ENCODE data around the gene MED16. TPM values are rescaled to one million over a fixed set of nuclear protein-coding genes. Genes with fewer than 3 reads are reported as not detected.
A peak's percentile ranks its signal among the peaks of the same experiment; 100 is the strongest.
"Not testable (repeated sequence)": the region's sequence is repeated elsewhere in the genome, so short reads cannot be mapped to it uniquely, and the experiment has no call there.

The MED16 gene
- polyA plus RNA-seq, 3 donors = 40.3 to 68.6 (median 58.3) TPM

DNA sequence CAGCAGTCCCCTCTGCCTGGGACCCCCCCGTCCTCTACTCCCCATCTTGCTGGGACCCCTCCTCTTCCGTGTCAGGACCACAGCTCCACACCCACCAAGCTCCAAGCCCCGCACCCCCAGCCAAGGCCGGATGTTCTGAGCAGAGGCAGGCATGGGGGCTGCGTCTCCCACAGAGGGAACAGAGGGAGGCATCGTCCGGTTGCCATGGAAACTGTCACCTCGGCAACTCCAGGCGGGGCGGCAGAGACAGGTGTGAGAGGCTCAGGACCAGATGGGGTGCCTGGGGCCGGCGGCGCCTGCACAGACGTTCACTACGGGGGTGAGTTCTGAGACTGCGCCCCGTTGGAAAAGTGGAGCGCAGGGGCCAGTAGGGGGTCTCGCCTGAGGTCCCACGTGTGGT, 5.7 kb upstream of the MED16 start:
- DNase-seq (ENCODE audit: extremely low read depth in 1 of 11, low read depth in 9 of 11, low spot score in 4 of 11) = peak in 6 of 11 donors; percentile 63 to 75 (median 73)

GRCh38 chr19:897442-898039, 4.6 kb upstream of the MED16 start:
- no peak for DNase-seq (ENCODE audit: extremely low read depth in 1 of 11, low read depth in 9 of 11, low spot score in 4 of 11)

- DNase-seq (ENCODE audit: extremely low read depth in 1 of 11, low read depth in 9 of 11, low spot score in 4 of 11) = no peak
Measured at GRCh38 chr19:896999-897398, 4.0 kb upstream of the MED16 start.

GRCh38 chr19:896434-896833, 3.4 kb upstream of the MED16 start:
- DNase-seq (ENCODE audit: extremely low read depth in 1 of 11, low read depth in 9 of 11, low spot score in 4 of 11) = no peak

DNA sequence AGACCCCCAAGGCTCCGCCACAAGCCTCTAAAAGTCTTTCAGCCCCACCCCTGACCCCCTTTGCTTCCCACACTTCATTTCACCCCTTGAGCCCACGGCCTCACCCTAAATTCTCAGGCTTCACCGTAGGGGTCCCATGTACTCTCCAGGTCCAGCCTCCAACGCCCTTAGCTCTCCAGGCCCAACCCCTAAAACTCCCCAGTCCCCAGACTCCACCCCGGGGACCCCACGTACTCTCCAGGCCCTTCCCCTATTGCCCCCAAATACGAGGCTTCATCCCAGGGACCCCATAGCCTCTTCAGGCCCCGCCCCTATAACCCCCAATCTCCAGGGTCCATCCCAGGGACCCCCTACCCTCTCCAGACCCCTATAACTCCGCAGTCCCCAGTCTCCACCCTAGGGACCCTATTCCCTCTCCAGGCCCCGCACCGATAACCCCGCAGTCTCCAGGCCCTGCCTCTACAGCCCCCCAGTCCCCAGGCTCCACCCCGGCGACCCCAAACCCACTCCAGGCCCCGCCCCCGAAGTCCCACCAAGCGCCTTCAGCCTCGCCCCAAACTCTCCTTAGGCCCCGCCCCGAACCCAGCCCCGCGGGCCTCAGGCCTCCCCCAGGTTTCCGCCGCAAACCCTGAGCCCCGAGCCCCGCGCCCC, 619 bp downstream of the MED16 start:
- no peak for DNase-seq (ENCODE audit: extremely low read depth in 1 of 11, low read depth in 9 of 11, low spot score in 4 of 11)

DNA sequence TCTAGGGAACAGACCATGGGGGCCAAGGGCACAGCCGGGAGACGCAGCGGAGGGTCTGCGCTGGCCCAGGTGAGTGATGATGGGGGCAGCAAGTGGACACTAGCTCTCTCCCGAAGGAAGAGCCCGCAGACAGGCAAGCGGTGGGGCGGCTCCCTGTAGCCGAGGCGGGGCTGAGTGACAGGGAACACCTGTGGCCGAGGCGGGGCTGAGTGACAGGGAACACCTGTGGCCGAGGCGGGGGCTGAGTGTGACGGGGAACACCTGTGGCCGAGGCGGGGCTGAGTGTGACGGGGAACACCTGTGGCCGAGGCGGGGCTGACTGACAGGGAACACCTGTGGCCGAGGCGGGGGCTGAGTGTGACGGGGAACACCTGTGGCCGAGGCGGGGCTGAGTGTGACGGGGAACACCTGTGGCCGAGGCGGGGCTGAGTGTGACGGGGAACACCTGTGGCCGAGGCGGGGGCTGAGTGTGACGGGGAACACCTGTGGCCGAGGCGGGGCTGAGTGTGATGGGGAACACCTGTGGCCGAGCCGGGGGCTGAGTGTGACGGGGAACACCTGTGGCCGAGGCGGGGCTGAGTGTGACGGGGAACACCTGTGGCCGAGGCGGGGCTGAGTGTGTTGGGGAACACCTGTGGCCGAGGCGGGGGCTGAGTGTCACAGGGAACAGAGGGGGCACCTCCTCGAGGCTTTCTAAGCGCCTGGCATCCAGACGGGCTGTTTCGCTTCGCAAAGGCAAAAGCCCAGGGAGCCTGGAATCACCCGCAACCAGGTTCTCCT, 1.4 kb downstream of the MED16 start:
- DNase-seq (ENCODE audit: extremely low read depth in 1 of 11, low read depth in 9 of 11, low spot score in 4 of 11) = not testable (repeated sequence)

DNA sequence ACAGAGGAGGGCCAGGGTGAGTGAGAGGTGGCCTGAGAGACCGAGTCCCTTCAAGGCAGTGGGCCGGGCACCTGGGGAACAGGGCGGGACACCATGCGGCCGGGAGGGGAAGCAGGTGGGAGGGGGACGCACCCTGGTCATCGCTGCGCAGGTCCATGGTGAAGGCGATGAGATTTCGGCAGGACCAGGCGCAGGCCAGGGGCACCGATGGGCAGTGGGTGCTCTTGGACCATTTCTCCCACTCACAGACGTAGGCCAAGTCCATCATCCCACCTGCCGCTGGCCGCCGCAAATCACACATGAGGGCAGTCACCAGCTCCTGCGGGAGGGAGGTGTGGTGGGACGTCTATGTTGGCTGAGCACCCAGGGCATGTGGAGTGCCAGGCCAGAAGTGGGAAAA, 2.2 kb downstream of the MED16 start:
- no peak for DNase-seq (ENCODE audit: extremely low read depth in 1 of 11, low read depth in 9 of 11, low spot score in 4 of 11)

- no peak for DNase-seq (ENCODE audit: extremely low read depth in 1 of 11, low read depth in 9 of 11, low spot score in 4 of 11)
Measured at GRCh38 chr19:889662-890295, 3.2 kb downstream of the MED16 start.

GRCh38 chr19:888581-889385, 4.2 kb downstream of the MED16 start:
- no peak for DNase-seq (ENCODE audit: extremely low read depth in 1 of 11, low read depth in 9 of 11, low spot score in 4 of 11)

DNA sequence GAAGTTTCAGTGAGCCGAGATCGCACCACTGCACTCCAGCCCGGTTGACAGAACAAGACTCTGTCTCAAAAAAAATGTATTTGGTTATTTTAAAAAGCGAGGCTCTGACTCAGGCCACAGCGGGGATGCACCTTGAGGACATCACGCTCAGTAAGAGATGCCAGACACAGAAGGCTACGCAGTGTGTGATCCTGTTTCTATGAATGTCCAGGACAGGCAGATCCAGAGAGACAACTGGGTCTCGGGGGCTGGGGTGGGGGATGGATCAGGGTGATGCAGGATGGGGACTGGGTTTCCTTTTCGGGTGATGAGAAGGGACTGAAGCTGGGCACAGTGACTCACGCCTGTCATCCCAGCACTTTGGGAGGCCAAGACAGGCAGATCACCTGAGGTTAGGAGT, 5.4 kb downstream of the MED16 start:
- no peak for DNase-seq (ENCODE audit: extremely low read depth in 1 of 11, low read depth in 9 of 11, low spot score in 4 of 11)

DNA sequence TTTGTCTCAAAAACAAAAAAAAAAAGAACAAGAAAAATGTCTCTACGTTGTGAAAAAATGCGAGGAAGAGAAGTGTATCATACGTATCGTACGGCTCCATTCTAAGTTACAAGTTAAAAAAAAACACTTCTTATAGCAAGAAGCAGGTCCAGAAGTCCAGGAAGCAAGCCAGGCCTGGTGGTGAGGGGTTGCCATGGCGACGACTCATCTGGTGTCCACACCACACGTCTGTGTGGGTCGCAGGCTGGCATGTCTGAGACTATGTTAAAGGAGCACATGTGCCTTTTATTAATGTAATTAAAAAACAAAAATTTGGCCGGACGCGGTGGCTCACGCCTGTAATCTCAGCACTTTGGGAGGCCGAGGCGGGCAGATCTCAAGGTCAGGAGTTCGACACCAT, 5.9 kb downstream of the MED16 start:
- DNase-seq (ENCODE audit: extremely low read depth in 1 of 11, low read depth in 9 of 11, low spot score in 4 of 11) = no peak

- DNase-seq (ENCODE audit: extremely low read depth in 1 of 11, low read depth in 9 of 11, low spot score in 4 of 11) = no peak
Measured at GRCh38 chr19:885536-886224, 7.3 kb downstream of the MED16 start.

DNA sequence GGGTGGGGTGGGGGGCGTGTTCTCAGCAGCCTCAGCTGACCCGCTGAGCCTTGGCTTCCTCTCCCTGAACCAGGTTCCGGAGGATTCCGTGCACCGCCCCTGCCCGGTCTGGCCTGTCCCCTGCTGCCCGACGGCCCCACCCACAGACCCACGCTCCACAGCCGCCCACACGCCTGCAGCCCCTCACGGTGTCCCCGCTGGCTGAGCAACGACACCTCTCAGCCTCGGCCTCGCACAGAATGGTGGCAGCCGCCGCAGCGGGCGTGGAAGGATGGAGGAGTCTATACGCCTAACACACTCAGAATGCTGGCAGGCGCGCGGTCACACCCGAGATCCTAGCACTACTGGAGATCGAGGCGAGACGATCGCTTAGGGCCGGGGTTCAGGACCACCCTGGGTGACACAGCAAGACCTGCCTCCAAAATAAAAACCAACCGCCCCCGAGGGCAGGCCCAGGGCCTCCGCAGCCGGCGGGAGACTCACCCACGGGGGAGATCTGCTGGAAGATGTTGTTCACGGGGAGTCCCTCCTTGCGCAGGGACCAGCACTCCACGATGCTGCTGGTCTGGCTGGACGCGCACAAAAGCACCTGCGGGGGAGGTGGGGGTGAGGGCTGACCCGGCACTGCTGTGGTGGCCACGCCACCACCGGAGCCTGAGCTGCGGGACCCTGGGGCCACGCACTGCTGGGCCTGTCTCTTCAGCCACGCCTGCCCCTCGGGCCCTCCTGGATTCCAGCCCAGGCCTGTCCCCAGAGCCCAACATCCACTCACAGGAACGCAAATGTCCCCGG, 8.4 kb downstream of the MED16 start:
- no peak for DNase-seq (ENCODE audit: extremely low read depth in 1 of 11, low read depth in 9 of 11, low spot score in 4 of 11)

DNA sequence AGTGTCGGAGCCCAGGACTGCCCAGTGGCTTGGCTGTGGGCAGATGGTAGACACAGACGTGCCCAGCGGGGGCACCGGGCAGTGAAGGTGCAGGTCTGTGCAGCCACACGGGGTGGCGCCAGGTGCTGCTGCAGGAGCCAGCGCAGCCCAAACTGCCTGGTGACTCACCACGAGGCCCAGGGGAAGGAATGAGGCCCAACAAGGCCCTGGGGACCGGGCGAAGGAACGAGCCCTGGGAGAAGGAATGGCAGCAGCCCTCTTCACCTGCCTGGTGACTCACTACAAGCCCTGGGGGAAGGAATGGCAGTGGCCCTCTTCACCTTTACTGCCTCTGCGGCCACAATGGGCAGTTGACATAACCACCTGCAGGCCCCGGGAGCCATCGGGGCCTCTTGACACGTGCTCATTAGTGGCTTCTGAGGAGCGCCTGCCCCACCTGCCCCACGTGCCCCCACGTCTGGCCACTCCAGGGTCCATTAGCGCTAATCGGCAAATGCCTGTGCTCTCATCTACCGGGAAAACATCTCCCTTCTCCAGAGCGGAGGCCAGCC, 9.3 kb downstream of the MED16 start:
- DNase-seq (ENCODE audit: extremely low read depth in 1 of 11, low read depth in 9 of 11, low spot score in 4 of 11) = no peak

GRCh38 chr19:882871-883497, 10.0 kb downstream of the MED16 start:
- DNase-seq (ENCODE audit: extremely low read depth in 1 of 11, low read depth in 9 of 11, low spot score in 4 of 11) = no peak

DNA sequence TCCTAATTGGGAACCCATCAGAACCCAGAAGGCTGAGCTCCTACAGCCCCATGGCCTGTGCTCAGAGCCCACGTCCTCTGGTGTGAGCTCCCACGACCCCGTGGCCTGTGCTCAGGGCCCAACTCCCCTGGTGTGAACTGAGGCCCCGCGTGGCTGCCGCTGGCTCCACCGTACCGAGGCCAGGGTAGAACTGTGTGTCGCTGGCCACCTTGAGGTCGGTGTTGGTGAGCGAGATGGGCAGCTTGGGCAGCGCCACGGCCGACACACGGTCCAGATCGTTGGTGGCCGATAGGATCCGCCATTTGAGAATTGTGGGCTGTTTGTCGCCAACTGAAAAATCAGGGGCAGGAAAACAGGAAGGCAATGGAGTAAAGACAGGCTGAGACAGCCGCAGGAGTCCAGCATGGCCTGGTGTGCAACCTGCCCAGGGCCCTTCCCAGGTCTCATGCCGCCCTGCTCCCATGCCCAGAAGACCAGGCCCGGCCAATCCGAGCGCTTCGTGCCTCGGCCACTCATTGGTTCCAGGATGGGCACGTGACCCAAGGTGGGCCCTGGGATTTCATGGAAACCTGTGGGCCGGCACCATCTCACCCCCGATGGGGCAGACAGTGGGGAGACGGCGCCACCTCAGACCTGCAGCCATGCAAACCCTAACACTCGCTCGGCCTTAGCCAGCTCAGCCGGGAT, 11.5 kb downstream of the MED16 start:
- DNase-seq (ENCODE audit: extremely low read depth in 1 of 11, low read depth in 9 of 11, low spot score in 4 of 11) = no peak
